Astrocyte of the cerebellum (primary cell): Measurements from ENCODE around the gene CREB3.

Experiments used
- DNase-seq: peaks from one replicate; pipeline ENCODE4 v3.0.0-alpha.2; 2011; ENCODE audit warnings: low read depth
- H3K4me3 ChIP-seq: 2 replicates; pipeline ENCODE4 v1.5.1; 2011; ENCODE audit warnings: mild to moderate bottlenecking, low read depth, low read length, moderate library complexity
- in situ Hi-C: cut with HindIII; loops from 2 replicates; pipeline ENCODE4 v1.10.0; 2017; ENCODE audit warnings: low sequenced_read_pairs
- TF ChIP-seq, protein P1 (sequence below): IDR thresholded peaks from 2 replicates; pipeline ENCODE4 v1.5.1; 2012; ENCODE audit warnings: low read length, low read depth, moderate library complexity, mild to moderate bottlenecking; ENCODE audit errors: missing control alignments

Gene CREB3

GRCh38 chr9:35743880-35744518 is 11.5 kb downstream of the CREB3 start:
- no peak overlapping the region for H3K4me3 ChIP-seq
- no peak for DNase-seq
- in situ Hi-C loops = no loop called here
- TF ChIP-seq, protein P1, sequence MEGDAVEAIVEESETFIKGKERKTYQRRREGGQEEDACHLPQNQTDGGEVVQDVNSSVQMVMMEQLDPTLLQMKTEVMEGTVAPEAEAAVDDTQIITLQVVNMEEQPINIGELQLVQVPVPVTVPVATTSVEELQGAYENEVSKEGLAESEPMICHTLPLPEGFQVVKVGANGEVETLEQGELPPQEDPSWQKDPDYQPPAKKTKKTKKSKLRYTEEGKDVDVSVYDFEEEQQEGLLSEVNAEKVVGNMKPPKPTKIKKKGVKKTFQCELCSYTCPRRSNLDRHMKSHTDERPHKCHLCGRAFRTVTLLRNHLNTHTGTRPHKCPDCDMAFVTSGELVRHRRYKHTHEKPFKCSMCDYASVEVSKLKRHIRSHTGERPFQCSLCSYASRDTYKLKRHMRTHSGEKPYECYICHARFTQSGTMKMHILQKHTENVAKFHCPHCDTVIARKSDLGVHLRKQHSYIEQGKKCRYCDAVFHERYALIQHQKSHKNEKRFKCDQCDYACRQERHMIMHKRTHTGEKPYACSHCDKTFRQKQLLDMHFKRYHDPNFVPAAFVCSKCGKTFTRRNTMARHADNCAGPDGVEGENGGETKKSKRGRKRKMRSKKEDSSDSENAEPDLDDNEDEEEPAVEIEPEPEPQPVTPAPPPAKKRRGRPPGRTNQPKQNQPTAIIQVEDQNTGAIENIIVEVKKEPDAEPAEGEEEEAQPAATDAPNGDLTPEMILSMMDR = no peak

DNA sequence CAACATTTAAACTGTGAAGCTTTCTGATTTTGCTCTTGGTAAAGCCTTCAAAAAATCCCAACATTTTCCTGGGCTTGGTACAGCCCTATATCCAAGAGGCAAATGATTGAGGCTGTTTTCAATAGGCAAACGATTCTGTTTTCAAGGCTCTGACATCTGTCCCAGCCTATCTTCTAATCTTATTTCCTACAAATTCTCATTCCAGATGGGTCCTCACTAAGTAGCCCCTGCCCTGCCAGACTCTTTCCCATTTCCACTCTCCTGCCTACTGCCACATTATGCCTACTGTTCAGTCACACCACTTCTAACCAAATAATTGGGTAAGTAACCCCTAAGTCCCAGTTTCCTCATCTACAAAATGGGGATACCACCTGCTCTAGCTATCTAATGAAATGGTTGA is 13.1 kb downstream of the CREB3 start:
- in situ Hi-C loops = loop anchor here (5.0 kb wide), 1 partner anchor 67 kb away; the partner anchor contains the start of gene SPAG8
- H3K4me3 ChIP-seq = no peak overlapping the region
- TF ChIP-seq, protein P1 = no peak
- DNase-seq = no peak

GRCh38 chr9:35746583-35746982 is 14.1 kb downstream of the CREB3 start:
- peak overlapping the region; percentile 86 for H3K4me3 ChIP-seq
- DNase-seq = no peak
- TF ChIP-seq, protein P1 = no peak
- in situ Hi-C loops = loop anchor here (5.0 kb wide), 1 partner anchor 66 kb away; the partner anchor contains the start of gene SPAG8

DNA sequence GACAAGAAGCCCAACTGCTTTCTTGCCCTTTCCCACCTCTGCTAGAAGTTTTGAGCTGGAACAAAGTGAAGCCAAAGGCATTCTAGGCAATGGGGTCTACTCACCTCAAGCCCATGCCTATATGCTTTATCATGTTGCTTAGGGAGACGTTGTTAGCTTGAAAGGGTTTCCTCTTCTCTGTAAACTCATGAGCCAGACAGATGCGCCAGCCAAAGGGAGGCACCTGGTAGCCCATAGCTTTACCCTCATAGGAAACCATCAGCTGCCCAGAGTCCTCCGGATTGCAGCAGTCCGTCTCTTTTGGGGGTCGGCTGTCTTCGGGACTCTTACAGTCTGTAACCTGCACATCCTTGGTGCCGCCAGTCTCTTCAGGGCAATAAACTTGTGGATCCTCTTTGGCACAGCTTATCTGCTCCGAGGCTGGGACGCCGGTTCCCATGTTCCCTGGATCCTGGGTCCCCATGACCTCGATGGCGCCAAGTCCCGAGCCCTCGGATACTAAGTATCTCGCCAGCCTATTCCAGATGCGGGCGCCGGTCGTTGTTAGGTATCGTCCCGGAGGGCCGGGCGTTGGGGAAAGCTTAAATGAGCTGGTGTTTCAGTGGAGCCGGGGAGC is 15.9 kb downstream of the CREB3 start:
- in situ Hi-C loops = loop anchor here (5.0 kb wide), 1 partner anchor 64 kb away; the partner anchor contains the start of gene SPAG8
- TF ChIP-seq, protein P1 = no peak
- DNase-seq = no peak
- H3K4me3 ChIP-seq = peak overlapping the region; percentile 86

DNA sequence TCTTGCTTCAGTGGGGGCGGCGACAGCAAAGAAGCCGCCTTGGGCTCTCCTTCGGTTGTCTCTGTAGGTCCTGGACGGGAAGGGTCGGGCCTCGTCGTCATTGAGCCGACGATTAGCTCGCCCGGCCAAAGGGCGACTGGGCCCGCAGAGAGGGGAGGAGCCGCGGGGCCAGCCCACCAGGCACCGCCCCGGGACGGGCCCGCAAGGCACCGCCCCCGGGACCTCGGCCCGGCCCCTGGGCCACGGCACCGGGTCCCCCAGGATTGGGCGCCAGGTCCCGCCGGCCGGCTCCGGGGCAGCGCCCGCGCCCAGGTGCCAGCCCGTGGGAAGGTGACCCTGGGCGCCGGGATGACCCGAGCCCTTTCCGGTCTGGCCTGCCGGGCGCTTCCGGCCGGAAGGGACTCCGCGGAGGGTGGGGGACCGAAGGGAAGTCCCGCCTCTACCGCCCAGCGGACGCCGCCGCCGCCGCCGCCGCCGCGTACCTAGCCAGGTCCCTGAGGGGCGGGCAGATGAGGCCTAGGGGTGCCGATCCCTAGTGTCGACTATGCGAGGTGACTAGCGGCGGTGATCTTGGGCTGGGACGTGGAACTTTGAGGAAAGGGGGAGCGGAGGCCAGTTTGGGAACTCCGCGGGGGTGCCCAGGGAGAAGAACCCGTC is 16.5 kb downstream of the CREB3 start, which contains the start of the genes GBA2 and RGP1:
TSS of gene GBA2 (minus strand) at position 371 of the 657 bp plus-strand sequence. CDS start 524 bp downstream, outside the sequence.
TSS of gene RGP1 (plus strand) at position 430 of the 657 bp plus-strand sequence. CDS start 469 bp downstream, outside the sequence.
- TF ChIP-seq, protein P1 = no peak
- H3K4me3 ChIP-seq = peak within 1 kb of the TSS; percentile 86
- DNase-seq = no peak
- in situ Hi-C loops = loop anchor here (5.0 kb wide), 1 partner anchor 63 kb away; the partner anchor contains the start of gene SPAG8

- H3K4me3 ChIP-seq = peak overlapping the region; percentile 86
- TF ChIP-seq, protein P1 = no peak
- no peak for DNase-seq
- in situ Hi-C loops = loop anchor here (5.0 to 25.0 kb wide), 2 partner anchors 63 to 138 kb away; partner anchors contain the start of gene SPAG8
These were observed 17.2 kb downstream of the CREB3 start for GRCh38 chr9:35749515-35750255.
